Keratinocyte (primary cell): Measurements from ENCODE around the gene ABLIM2. TPM values are rescaled to one million over a fixed set of nuclear protein-coding genes. Genes with fewer than 3 reads are reported as not detected.

ENCODE experiments used
- DNase-seq: peaks from one replicate; pipeline ENCODE4 v3.0.0-alpha.2; 2011; ENCODE audit warnings: low read depth, missing footprints, low spot score
- FAIRE-seq: peaks from 2 replicates; lab custom pipeline; 2011; peaks lifted over from hg19 to GRCh38; lab: Jason Lieb, UNC
- H2AFZ ChIP-seq: 2 replicates; pipeline ENCODE4 v1.6.0; 2012; ENCODE audit warnings: low read length, control low read depth, inconsistent platforms; ENCODE audit not compliant: control insufficient read depth
- H3K27ac ChIP-seq: 2 replicates; pipeline ENCODE4 v1.5.1; 2011; ENCODE audit warnings: low read length; ENCODE audit not compliant: control insufficient read depth, insufficient read depth
- H3K27me3 ChIP-seq: 3 replicates; pipeline ENCODE4 v1.6.0; 2011; ENCODE audit warnings: low read length; ENCODE audit not compliant: control insufficient read depth, insufficient read depth; ENCODE audit errors: extremely low read depth
- H3K36me3 ChIP-seq, 2 experiments: 2 replicates in 1 of 2; 3 replicates in 1 of 2; pipeline ENCODE4 v1.5.1; 2011; ENCODE audit warnings: low read length in 2 of 2, mild to moderate bottlenecking in 1 of 2; ENCODE audit not compliant: control insufficient read depth in 2 of 2, insufficient read depth in 2 of 2; ENCODE audit errors: extremely low read depth in 1 of 2
- H3K4me1 ChIP-seq: 3 replicates; pipeline ENCODE4 v1.5.1; 2011; ENCODE audit warnings: low read length; ENCODE audit not compliant: control insufficient read depth, insufficient read depth; ENCODE audit errors: extremely low read depth
- H3K4me2 ChIP-seq: 3 replicates; pipeline ENCODE4 v1.6.0; 2011; ENCODE audit warnings: low read depth, low read length; ENCODE audit not compliant: control insufficient read depth, insufficient read depth; ENCODE audit errors: extremely low read depth
- H3K4me3 ChIP-seq, 3 experiments: fragments of 200-600 bp in 1 of 3; sonication (generic) in 1 of 3; 2 replicates in 2 of 3; 3 replicates in 1 of 3; pipeline ENCODE4 v1.5.1; 2011 to 2016; ENCODE audit warnings: low read length in 3 of 3, mild to moderate bottlenecking in 3 of 3, control low read depth in 2 of 3, inconsistent platforms in 1 of 3, low read depth in 1 of 3, mixed read lengths in 1 of 3, mixed run types in 1 of 3, moderate library complexity in 1 of 3; ENCODE audit not compliant: control insufficient read depth in 2 of 3, insufficient read depth in 2 of 3; ENCODE audit errors: extremely low read depth in 1 of 3
- H3K79me2 ChIP-seq: 2 replicates; pipeline ENCODE4 v1.6.0; 2012; ENCODE audit warnings: low read length; ENCODE audit not compliant: control insufficient read depth, insufficient read depth
- H3K9ac ChIP-seq: 3 replicates; pipeline ENCODE4 v1.6.0; 2011; ENCODE audit warnings: low read length; ENCODE audit not compliant: control insufficient read depth, insufficient read depth; ENCODE audit errors: extremely low read depth
- H3K9me1 ChIP-seq: 3 replicates; pipeline ENCODE4 v1.6.0; 2011; ENCODE audit warnings: low read length; ENCODE audit not compliant: control insufficient read depth, insufficient read depth; ENCODE audit errors: extremely low read depth
- H3K9me3 ChIP-seq: 2 replicates; pipeline ENCODE4 v1.5.1; 2012; ENCODE audit warnings: low read depth, low read length; ENCODE audit not compliant: control insufficient read depth
- H4K20me1 ChIP-seq: 3 replicates; pipeline ENCODE4 v1.6.0; 2011; ENCODE audit warnings: low read length; ENCODE audit not compliant: control insufficient read depth, insufficient read depth; ENCODE audit errors: extremely low read depth
- EZH2 ChIP-seq: IDR thresholded peaks from one replicate; pipeline ENCODE4 v1.6.1; 2012; ENCODE audit warnings: inconsistent platforms, mild to moderate bottlenecking, low read length, moderate library complexity
- dilution Hi-C: fragments of 300-500 bp; cut with MboI; formaldehyde crosslinking; loops from one replicate; pipeline ENCODE4 v1.7.0; 2020; ENCODE audit warnings: low sequenced_read_pairs; ENCODE audit not compliant: extremely low pct_ligation_motif_present
- polyA plus RNA-seq, 5 experiments: library from polyadenylated mRNA; depleted of rRNA in 3 of 5; stranded (reverse) in 3 of 5; stranded (forward) in 1 of 5; unstranded in 1 of 5; fragments of >200 nt; gene quantifications; 1 replicate in 1 of 5; 2 replicates in 3 of 5; 3 replicates in 1 of 5; pipeline versions ENCODE4 v1.2.1 to v1.2.3, GENCODE V29; 2011 to 2012; ENCODE audit warnings: missing spikeins in 2 of 5, low read depth in 1 of 5, low replicate concordance in 1 of 5
- TF ChIP-seq, protein P1 (sequence below), 3 experiments: IDR thresholded peaks in 1 of 3; conservative IDR thresholded peaks in 1 of 3; optimal IDR thresholded peaks in 1 of 3; 2 replicates in 2 of 3; 3 replicates in 1 of 3; pipeline versions ENCODE3 to v1.5.1; 2011; ENCODE audit warnings: low read length in 3 of 3, mild to moderate bottlenecking in 3 of 3, moderate library complexity in 2 of 3, control low read depth in 1 of 3, inconsistent platforms in 1 of 3; ENCODE audit not compliant: insufficient read depth in 2 of 3; ENCODE audit errors: extremely low read depth in 1 of 3

ABLIM2 gene
- polyA plus RNA-seq, 1 donor (not counting 4 experiments of a cell fraction or from before 2014, with no cell fraction given): 0.94 TPM

GRCh38 chr4:7976634-7977033 lies 182.0 kb downstream of the ABLIM2 start:
- FAIRE-seq (peak; percentile 55), DNase-seq (no peak)
- no peaks in the 10 kb centered on the region for H3K79me2 ChIP-seq
- peaks cover 65% of the 10 kb centered on the region for H3K4me1 ChIP-seq
- no peak overlapping the region for H3K27ac ChIP-seq
- dilution Hi-C loops: no loop called here
- no peaks in the 10 kb centered on the region for H3K36me3 ChIP-seq
- TF ChIP-seq EZH2: no peak
- TF ChIP-seq, protein P1, sequence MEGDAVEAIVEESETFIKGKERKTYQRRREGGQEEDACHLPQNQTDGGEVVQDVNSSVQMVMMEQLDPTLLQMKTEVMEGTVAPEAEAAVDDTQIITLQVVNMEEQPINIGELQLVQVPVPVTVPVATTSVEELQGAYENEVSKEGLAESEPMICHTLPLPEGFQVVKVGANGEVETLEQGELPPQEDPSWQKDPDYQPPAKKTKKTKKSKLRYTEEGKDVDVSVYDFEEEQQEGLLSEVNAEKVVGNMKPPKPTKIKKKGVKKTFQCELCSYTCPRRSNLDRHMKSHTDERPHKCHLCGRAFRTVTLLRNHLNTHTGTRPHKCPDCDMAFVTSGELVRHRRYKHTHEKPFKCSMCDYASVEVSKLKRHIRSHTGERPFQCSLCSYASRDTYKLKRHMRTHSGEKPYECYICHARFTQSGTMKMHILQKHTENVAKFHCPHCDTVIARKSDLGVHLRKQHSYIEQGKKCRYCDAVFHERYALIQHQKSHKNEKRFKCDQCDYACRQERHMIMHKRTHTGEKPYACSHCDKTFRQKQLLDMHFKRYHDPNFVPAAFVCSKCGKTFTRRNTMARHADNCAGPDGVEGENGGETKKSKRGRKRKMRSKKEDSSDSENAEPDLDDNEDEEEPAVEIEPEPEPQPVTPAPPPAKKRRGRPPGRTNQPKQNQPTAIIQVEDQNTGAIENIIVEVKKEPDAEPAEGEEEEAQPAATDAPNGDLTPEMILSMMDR (optimal IDR thresholded peaks at IDR 0.05 in 1 of 3, IDR thresholded peaks at IDR 0.05 in 1 of 3, conservative IDR thresholded peaks at IDR 0.05 in 1 of 3; ENCODE audit: extremely low read depth in 1 of 3, insufficient read depth in 2 of 3, low read length in 3 of 3): no peak
- H3K4me2 ChIP-seq: no peak overlapping the region
- H4K20me1 ChIP-seq: no peaks in the 10 kb centered on the region
- H3K9me1 ChIP-seq: no peaks in the 10 kb centered on the region
- H3K4me3 ChIP-seq: no peak overlapping the region
- no peak overlapping the region for H3K9ac ChIP-seq
- H3K27me3 ChIP-seq: no peaks in the 10 kb centered on the region
- no peak overlapping the region for H2AFZ ChIP-seq
- H3K9me3 ChIP-seq: no peaks in the 10 kb centered on the region

DNA sequence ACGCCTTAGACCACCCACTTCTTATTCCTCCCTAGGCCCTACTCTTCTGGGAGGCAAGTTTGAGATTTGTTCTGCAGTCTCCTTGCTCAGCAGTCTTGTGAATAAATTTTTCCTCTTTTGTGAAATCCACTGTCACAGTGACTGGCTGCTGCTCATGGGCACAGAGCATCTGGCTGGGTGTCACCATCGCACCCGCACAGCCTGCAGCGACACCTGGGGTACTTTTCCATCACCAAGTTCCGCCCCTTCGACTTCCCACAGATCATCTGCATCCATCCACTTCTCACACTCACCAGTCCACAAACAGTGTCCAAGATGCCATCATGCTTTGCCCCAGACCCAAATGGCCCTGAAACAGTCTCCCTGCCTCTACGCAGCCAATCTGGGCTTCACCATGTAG lies 182.6 kb downstream of the ABLIM2 start:
- Histone ChIP-seq H3K9me3 (no peaks in the 10 kb centered on the region), H3K9me1 (no peaks in the 10 kb centered on the region), H3K27me3 (no peaks in the 10 kb centered on the region), H2AFZ (no peak overlapping the region), H3K79me2 (no peaks in the 10 kb centered on the region), H4K20me1 (no peaks in the 10 kb centered on the region), H3K36me3 (no peaks in the 10 kb centered on the region), H3K27ac (no peak overlapping the region), H3K4me1 (peaks cover 71% of the 10 kb centered on the region), H3K4me3 (no peak overlapping the region), H3K4me2 (no peak overlapping the region), H3K9ac (no peak overlapping the region)
- no peak for TF ChIP-seq EZH2
- TF ChIP-seq, protein P1 (optimal IDR thresholded peaks at IDR 0.05 in 1 of 3, IDR thresholded peaks at IDR 0.05 in 1 of 3, conservative IDR thresholded peaks at IDR 0.05 in 1 of 3; ENCODE audit: extremely low read depth in 1 of 3, insufficient read depth in 2 of 3, low read length in 3 of 3): no peak
- DNase-seq (no peak), FAIRE-seq (no peak)
- dilution Hi-C loops: no loop called here
